Fibroblast of lung (primary cell): ENCODE data around the gene MIEF2.

ENCODE experiments used
- CTCF ChIP-seq, 2 donors: IDR thresholded peaks in 1 of 2; conservative IDR thresholded peaks in 1 of 2; 1 replicate in 1 of 2; 2 replicates in 1 of 2; pipeline ENCODE4 v1.5.1; 2011 to 2012; ENCODE audit warnings: low read length in 2 of 2, control low read depth in 1 of 2, inconsistent platforms in 1 of 2, low read depth in 1 of 2, mild to moderate bottlenecking in 1 of 2
- EZH2 ChIP-seq: IDR thresholded peaks from 2 replicates; pipeline ENCODE4 v1.5.1; 2012; ENCODE audit warnings: low read length, control low read depth, mild to moderate bottlenecking; ENCODE audit errors: missing control alignments

- TF ChIP-seq CTCF (conservative IDR thresholded peaks at IDR 0.05 in 1 of 2, IDR thresholded peaks at IDR 0.05 in 1 of 2; ENCODE audit: low read depth in 1 of 2, low read length in 2 of 2) = no peak
- no peak for TF ChIP-seq EZH2
These were observed 669 bp downstream of the MIEF2 start for GRCh38 chr17:18261146-18261515.
